C4-2B (cell line): ENCODE data around the gene ATP6V0C.

Source experiments
- H3K27ac ChIP-seq: fragments of 450-650 bp; 2 replicates; pipeline ENCODE4 v1.5.1; 2017
- CTCF ChIP-seq: fragments of 450-650 bp; conservative IDR thresholded peaks from 2 replicates; pipeline ENCODE4 v1.5.1; 2017; ENCODE audit warnings: mild to moderate bottlenecking
- ZFX ChIP-seq: fragments of 450-650 bp; IDR thresholded peaks from 2 replicates; pipeline ENCODE4 v1.6.1; 2017

The ATP6V0C gene

DNA sequence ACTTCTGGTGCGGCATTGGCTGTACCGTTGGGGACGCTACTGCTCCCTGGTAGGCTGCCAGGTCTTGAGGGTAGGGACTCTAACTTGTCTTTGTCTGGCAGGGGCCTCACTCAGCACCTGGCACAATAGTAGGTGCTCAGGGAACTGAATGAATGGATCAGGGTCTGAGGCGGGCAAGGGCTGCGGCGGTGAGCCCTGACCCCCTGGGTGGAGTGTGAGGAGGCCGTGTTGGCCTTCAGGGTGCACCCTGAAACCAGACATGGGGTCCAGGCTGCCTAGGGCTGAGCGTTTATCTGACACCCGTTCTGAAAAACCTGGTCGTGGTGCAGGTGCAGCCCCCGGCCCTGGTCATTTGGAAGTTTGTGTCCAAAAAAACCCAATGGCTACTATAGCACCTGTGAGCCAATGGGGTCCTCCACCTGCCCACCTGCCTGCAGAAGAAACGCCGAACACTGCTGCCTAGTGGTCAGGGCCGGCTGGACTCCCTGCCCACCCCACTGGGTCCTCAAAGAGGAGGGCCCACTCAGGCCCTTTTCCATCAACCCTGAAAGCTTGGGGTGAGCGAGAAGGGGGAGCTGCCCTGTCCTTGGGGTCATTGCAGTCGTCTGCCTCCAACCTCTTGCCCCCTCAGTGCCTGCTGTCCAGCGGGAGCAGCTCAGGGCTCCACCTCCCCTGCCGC is 4.9 kb upstream of the ATP6V0C start:
- no peak for TF ChIP-seq CTCF
- no peak overlapping the region for H3K27ac ChIP-seq

GRCh38 chr16:2511128-2511800 is 2.5 kb upstream of the ATP6V0C start:
- TF ChIP-seq ZFX (no peak), CTCF (no peak)
- H3K27ac ChIP-seq, result no peak overlapping the region

DNA sequence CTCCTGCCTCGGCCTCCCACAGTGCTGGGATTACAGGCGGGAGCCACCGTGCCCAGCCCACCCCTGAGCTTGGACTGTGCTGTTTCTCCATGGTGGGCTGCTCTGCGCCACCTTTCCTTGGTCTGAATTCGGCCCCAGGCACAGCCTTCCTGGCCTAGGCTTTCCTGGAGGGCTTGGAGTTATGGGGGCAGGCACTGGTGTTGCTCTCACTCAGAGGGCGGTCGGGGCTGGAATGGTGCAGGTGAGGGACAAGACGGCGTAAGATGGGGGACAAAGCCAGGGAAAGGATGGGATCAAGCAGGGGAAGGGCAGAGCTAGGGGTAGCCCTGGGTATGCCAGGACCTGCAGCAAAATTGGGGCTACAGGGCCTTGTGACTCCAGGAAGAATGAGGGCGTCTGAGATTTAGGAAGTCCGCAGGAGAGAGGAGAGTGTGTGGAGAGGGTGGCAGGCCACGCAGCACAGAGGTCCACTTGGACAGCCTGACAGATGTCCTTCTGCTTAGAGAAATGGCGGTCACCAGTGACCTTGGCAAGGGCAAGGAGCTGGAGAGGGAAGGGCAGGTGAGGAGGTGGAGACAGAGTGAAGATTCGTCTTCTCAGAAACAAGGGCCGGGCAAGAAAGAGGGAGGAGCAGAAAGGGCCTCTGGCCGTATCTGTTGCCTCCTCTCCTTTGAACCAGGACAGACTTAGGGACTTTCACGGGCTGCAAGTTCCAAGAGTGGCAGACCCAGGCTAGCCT is 1.6 kb upstream of the ATP6V0C start:
- H3K27ac ChIP-seq, result peak overlapping the region; percentile 95
- TF ChIP-seq CTCF (no peak), ZFX (no peak)

DNA sequence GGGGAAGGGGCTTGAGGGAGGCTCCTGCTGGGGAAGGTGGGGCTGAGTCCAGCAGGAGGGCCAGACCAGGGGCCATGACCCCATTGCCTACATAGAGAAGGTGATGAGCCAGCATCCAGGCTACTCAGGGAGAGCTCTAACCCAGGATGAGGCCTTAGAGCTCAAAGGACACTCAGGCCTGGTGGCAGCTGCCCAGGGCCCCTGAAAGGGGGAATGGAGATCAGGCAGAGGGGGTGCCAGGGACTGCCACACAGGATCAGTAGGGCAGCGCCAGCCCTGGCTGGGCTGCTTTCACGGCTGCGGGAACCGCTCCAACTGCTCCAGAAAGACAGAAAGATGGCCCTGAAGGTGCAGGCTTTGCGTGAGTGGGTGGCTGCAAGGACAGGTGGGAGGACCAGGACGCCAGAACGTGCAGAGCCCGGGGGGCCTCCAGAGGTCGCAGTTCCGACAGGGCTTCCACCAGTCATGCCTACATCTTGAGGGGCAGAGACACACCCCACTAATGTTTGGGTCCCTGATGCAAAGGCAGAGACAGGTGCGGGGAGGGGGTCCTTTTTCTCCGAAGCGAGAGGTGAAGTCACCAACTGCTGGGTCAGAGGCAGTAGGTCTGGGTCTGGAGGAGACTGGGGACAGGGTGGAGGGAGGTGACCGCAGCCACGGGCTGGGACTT is 882 bp upstream of the ATP6V0C start:
- TF ChIP-seq CTCF (no peak), ZFX (no peak)
- H3K27ac ChIP-seq, result peak overlapping the region; percentile 95

DNA sequence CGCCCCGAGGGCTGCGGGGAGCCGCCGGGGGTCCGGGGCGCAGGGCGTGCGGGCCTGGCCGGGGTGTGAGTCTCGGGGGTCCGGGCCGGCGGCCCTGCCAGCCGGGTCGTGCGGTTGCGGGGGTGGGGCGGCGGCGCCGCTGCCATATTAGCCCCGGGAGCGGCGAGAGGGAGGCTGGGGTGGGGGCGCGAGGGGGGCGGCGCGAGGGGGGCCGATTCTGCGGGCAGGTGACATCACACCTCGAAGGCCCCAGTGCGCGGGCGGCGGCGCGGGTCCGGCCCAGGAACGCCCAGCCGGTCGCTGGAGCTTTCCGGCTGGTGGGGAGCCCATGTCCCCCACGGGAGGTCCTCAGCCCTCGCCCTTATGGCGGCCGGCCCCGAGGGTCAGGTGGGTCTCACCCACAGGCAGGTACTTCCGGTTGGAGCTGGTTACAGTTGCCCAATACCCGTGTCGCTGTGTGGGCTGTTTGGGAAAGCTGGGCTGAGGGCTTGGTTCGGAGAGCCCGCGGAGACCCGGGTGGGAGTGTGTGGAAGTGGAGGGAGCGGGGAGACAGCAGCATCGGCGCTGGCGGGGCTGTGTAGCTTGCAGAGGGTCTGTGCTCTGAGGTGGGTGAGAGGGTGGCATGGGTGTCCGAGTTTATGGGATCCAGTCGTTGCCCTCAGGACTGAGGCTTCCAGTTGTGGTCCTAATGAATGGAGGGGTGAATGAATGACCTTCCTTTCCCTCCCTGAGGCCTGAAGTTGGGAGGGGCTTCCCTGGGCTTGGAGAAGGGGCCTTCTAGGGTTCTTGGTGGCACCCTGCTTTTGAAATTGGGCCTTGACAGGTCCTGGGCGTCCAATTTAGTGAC is 804 bp downstream of the ATP6V0C start:
- TF ChIP-seq CTCF (no peak), ZFX (no peak)
- H3K27ac ChIP-seq, result peak overlapping the region; percentile 95

DNA sequence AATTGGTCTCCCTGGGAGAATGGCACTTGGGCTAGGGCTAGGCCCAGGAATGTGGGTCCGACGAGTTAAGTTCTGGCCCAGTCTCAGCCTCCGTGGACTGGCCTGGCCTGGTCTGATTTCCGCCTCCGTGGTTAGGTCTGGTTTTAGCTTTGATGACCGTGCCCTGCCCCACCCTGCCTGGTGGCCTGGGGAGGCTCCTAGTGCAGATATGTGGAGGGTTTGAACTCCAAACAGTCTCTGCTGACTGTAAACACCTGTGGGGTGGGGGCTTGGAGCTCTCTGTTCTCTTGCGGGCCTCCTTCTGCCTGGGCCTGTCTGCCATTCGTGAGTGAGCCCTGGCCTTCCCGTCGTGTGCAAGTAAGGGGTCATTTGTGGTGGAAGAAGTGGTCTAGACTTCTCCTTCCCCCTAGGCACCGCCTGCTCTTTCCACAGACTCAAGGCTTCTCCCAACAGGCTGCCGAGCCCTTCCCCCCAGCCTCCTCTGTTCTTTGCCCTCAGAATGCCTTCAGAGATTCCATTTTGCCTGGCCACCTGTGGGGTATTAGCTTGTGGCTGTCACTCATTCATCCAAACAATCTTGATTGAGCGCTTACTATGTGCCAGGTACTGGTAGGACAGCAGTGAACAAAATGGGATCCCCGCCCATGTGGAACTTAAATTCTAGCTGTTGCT is 1.6 kb downstream of the ATP6V0C start:
- no peak for TF ChIP-seq ZFX
- TF ChIP-seq CTCF, result no peak
- H3K27ac ChIP-seq, result peak overlapping the region; percentile 95
